Right cardiac atrium (tissue), 5 donors: ENCODE data around the gene DPP9. TPM values are rescaled to one million over a fixed set of nuclear protein-coding genes. Genes with fewer than 3 reads are reported as not detected.
"Not testable (repeated sequence)": the region's sequence is repeated elsewhere in the genome, so short reads cannot be mapped to it uniquely, and the experiment has no call there.

Experiments used
- ATAC-seq, 2 donors: fragments of 200-7000 bp; cut with Tn5 transposase; one replicate each; pipeline versions ENCODE4 v1.8.0 to v1.9.1; 2020; ENCODE audit warnings: moderate library complexity in 2 of 2, mild to moderate bottlenecking in 1 of 2
- DNase-seq, 3 donors: peaks; one replicate each; pipeline ENCODE4 v3.0.0-alpha.2; 2020
- H3K27ac ChIP-seq: one replicate; pipeline ENCODE4 v1.5.1; 2013; ENCODE audit warnings: mild to moderate bottlenecking, low read length, control low read depth, moderate library complexity
- H3K27me3 ChIP-seq: one replicate; pipeline ENCODE4 v1.6.1; 2013; ENCODE audit not compliant: control insufficient read depth, insufficient read depth
- H3K4me1 ChIP-seq: one replicate; pipeline ENCODE4 v1.6.1; 2013; ENCODE audit warnings: low read length; ENCODE audit not compliant: control insufficient read depth, insufficient read depth
- H3K4me3 ChIP-seq: one replicate; pipeline ENCODE4 v1.5.1; 2013; ENCODE audit warnings: low read length, control low read depth
- H3K9me3 ChIP-seq: one replicate; pipeline ENCODE4 v1.6.1; 2013; ENCODE audit warnings: low read length; ENCODE audit not compliant: control insufficient read depth
- WGBS: extraction: QIAGEN DNeasy Blood & Tissue Kit; methylation state at CpG from one replicate; pipeline ENCODE4 v1.1.7; 2013; 5-methylcytosine and 5-hydroxymethylcytosine counted together
- intact Hi-C, 4 donors: fragments of 100-400 bp; cut with DNase I; formaldehyde crosslinking; loops; one replicate each; pipeline versions ENCODE4 v1.11.0 to v1.14.0; 2022 to 2023
- polyA plus RNA-seq: library from polyadenylated mRNA; stranded (reverse); fragments of 200-250 nt; gene quantifications from one replicate; pipeline ENCODE4 v1.2.3, GENCODE V29; 2013
- total RNA-seq, 4 donors: library from RNA; stranded (reverse); fragmentation: NEBNext Ultra II Directional; extraction: Animal tissue kit (Norgen Biotek cat#: 25700); gene quantifications; one replicate each; pipeline ENCODE4 v1.2.1, GENCODE V29; 2021
- donor health status: healthy with polysubstance abuse.
- donor health status: DM: no; HTN: yes; CAD: no.
- donor health status: DM: no; HTN: no; CAD: no.
- donor health status: DM: no; HTN: yes; CAD: no; lungs with severe emphysema.
- donor health status: DM: yes; HTN: yes; CAD: no.

DPP9 gene
- total and polyA plus RNA-seq, 5 donors = 27.0 to 43.9 (median 36.1) TPM

GRCh38 chr19:4684312-4685095 lies 39.1 kb downstream of the DPP9 start:
- intact Hi-C loops = no loop called here
- H3K4me3 ChIP-seq = no peak overlapping the region
- 91% methylated on average over 28 of the region's 28 CpGs for WGBS
- no peaks in the 10 kb centered on the region for H3K4me1 ChIP-seq
- H3K27me3 ChIP-seq = no peaks in the 10 kb centered on the region
- peak in 1 of 3 donors; percentile 26 for DNase-seq
- H3K9me3 ChIP-seq = no peaks in the 10 kb centered on the region
- no peak overlapping the region for H3K27ac ChIP-seq
- no peak for ATAC-seq

- WGBS = 96% methylated on average over 42 of the region's 45 CpGs
- Histone ChIP-seq H3K4me1 (no peaks in the 10 kb centered on the region), H3K4me3 (no peak overlapping the region), H3K27me3 (no peaks in the 10 kb centered on the region), H3K27ac (no peak overlapping the region), H3K9me3 (no peaks in the 10 kb centered on the region)
- DNase-seq (peak in 1 of 3 donors; percentile 43), ATAC-seq (no peak)
- intact Hi-C loops = no loop called here
Measured at GRCh38 chr19:4682417-4683200, 41.0 kb downstream of the DPP9 start.

GRCh38 chr19:4680021-4680420 lies 43.6 kb downstream of the DPP9 start:
- WGBS = 98% methylated on average over 7 of the region's 7 CpGs
- H3K27ac ChIP-seq, intact Hi-C loops, H3K4me3 ChIP-seq, DNase-seq, ATAC-seq, H3K9me3 ChIP-seq, H3K4me1 ChIP-seq, H3K27me3 ChIP-seq: not testable (repeated sequence)

GRCh38 chr19:4678881-4679790 lies 44.5 kb downstream of the DPP9 start:
- peak; percentile 18 to 70 for ATAC-seq
- H3K27ac ChIP-seq = no peak overlapping the region

GRCh38 chr19:4676955-4677731 lies 46.5 kb downstream of the DPP9 start:
- 70% methylated on average over 17 of the region's 17 CpGs for WGBS
- H3K27ac ChIP-seq = no peak overlapping the region
- DNase-seq (peak in 1 of 3 donors; percentile 51), ATAC-seq (peak; percentile 8 to 35)
- no peaks in the 10 kb centered on the region for H3K4me1 ChIP-seq
- no peaks in the 10 kb centered on the region for H3K9me3 ChIP-seq
- H3K4me3 ChIP-seq = no peak overlapping the region
- intact Hi-C loops = no loop called here
- no peaks in the 10 kb centered on the region for H3K27me3 ChIP-seq

More at GRCh38 chr19:4678881-4679790, 44.5 kb downstream of the DPP9 start:
- H3K4me1 ChIP-seq = no peaks in the 10 kb centered on the region
- intact Hi-C loops = no loop called here
- peak in 2 of 3 donors; percentile 42 to 62 for DNase-seq
- H3K4me3 ChIP-seq = no peak overlapping the region
- H3K9me3 ChIP-seq = no peaks in the 10 kb centered on the region
- H3K27me3 ChIP-seq = no peaks in the 10 kb centered on the region
- 73% methylated on average over 34 of the region's 34 CpGs for WGBS

- intact Hi-C loops = no loop called here
Measured at GRCh38 chr19:4675346-4675745, 48.3 kb downstream of the DPP9 start.

GRCh38 chr19:4673726-4674125 lies 49.9 kb downstream of the DPP9 start:
- 90% methylated on average over 4 of the region's 4 CpGs for WGBS
- Histone ChIP-seq H3K27ac (no peak overlapping the region), H3K9me3 (no peaks in the 10 kb centered on the region), H3K4me1 (peaks cover 2% of the 10 kb centered on the region), H3K27me3 (no peaks in the 10 kb centered on the region), H3K4me3 (no peak overlapping the region)
- intact Hi-C loops = no loop called here
- DNase-seq (no peak), ATAC-seq (no peak)

More at GRCh38 chr19:4675346-4675745, 48.3 kb downstream of the DPP9 start:
- no peak overlapping the region for H3K27ac ChIP-seq
- H3K4me3 ChIP-seq = no peak overlapping the region
- DNase-seq (no peak), ATAC-seq (no peak)
- H3K27me3 ChIP-seq = no peaks in the 10 kb centered on the region
- peaks cover 2% of the 10 kb centered on the region for H3K4me1 ChIP-seq
- H3K9me3 ChIP-seq = no peaks in the 10 kb centered on the region
- WGBS = 92% methylated on average over 16 of the region's 16 CpGs

- H3K27ac ChIP-seq = no peak overlapping the region
- no peak overlapping the region for H3K4me3 ChIP-seq
- intact Hi-C loops = no loop called here
- DNase-seq = no peak
- ATAC-seq = no peak
- H3K27me3 ChIP-seq = no peaks in the 10 kb centered on the region
- no peaks in the 10 kb centered on the region for H3K9me3 ChIP-seq
- 72% methylated on average over 4 of the region's 4 CpGs for WGBS
- H3K4me1 ChIP-seq = peaks cover 2% of the 10 kb centered on the region
Measured at GRCh38 chr19:4673216-4673615, 50.4 kb downstream of the DPP9 start.

GRCh38 chr19:4671185-4671851 lies 52.3 kb downstream of the DPP9 start:
- H3K27ac ChIP-seq = peak overlapping the region; percentile 30
- ATAC-seq = no peak
- DNase-seq = no peak

More at GRCh38 chr19:4671185-4671851, 52.3 kb downstream of the DPP9 start:
- Histone ChIP-seq H3K4me1 (peaks cover 2% of the 10 kb centered on the region), H3K9me3 (no peaks in the 10 kb centered on the region), H3K4me3 (no peak overlapping the region), H3K27me3 (no peaks in the 10 kb centered on the region)
- WGBS = 56% methylated on average over 10 of the region's 10 CpGs
- intact Hi-C loops = no loop called here
